ENCODE data around the gene ZFHX2.

The ZFHX2 gene

DNA sequence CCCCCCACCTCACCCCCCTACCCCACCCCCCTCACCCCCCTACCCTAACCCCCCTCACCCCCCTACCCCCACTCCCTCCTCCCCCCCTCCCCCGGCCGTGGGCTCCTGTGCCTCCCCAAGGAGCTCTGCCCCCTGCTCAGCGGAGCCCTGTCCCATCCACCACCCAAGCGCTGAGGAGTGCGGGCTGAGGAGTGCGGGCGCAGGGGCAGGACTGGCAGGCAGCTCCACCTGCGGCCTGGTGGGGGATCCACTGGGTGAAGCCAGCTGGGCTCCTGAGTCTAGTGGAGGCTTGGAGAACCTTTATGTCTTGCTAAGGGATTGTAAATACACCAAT is 29.4 kb upstream of the ZFHX2 start:
- Histone ChIP-seq H3K36me3 (ENCODE audit: low read depth) (no peaks in the 10 kb centered on the region), H3K27ac (ENCODE audit: poor library complexity, severe bottlenecking) (no peak overlapping the region), H3K9me3 (ENCODE audit: severe bottlenecking) (no peaks in the 10 kb centered on the region), H3K4me3 (ENCODE audit: severe bottlenecking) (no peak overlapping the region), H3K27me3 (ENCODE audit: insufficient read depth, poor library complexity, severe bottlenecking) (peaks cover 45% of the 10 kb centered on the region), H3K4me1 (ENCODE audit: insufficient read depth, poor library complexity, severe bottlenecking) (no peaks in the 10 kb centered on the region)
- TF ChIP-seq, protein P1, sequence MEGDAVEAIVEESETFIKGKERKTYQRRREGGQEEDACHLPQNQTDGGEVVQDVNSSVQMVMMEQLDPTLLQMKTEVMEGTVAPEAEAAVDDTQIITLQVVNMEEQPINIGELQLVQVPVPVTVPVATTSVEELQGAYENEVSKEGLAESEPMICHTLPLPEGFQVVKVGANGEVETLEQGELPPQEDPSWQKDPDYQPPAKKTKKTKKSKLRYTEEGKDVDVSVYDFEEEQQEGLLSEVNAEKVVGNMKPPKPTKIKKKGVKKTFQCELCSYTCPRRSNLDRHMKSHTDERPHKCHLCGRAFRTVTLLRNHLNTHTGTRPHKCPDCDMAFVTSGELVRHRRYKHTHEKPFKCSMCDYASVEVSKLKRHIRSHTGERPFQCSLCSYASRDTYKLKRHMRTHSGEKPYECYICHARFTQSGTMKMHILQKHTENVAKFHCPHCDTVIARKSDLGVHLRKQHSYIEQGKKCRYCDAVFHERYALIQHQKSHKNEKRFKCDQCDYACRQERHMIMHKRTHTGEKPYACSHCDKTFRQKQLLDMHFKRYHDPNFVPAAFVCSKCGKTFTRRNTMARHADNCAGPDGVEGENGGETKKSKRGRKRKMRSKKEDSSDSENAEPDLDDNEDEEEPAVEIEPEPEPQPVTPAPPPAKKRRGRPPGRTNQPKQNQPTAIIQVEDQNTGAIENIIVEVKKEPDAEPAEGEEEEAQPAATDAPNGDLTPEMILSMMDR (IDR thresholded peaks at IDR 0.05; ENCODE audit: poor library complexity, severe bottlenecking): no peak
- DNase-seq (ENCODE audit: low spot score): no peak
- no peak for ATAC-seq (ENCODE audit: low read depth)

DNA sequence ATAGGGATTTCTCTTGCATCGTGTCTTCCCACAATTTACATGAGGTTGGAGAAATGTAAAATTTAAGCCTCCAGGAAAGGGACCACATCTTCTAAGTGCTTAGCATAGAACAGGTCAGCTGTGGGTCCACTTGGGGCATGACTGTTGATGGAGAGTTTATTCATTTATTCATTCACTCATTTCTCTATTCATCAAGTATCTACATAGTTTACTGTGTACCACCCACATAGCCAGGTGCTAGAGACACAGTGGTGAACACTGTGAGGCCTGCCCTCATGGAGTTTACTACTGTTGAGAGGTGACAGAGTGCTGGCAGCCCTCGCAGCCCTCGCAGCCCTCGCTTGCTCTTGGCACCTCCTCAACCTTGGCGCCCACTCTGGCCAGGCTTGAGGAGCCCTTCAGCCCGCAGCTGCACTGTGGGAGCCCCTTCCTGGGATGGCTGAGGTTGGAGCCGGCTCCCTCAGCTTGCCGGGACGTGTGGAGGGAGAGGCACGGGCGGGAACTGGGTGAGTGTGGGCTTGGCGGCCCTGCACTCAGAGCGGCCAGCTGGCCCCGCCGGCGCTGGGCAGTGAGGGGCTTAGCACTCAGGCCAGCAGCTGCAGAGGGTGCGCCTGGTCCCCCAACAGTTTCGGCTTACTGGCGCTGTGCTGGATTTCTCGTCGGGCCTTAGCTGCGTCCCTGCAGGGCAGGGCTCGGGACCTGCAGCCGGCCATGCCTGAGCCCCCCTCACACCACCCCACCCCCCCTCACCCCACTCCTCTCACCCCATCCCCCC is 28.8 kb upstream of the ZFHX2 start:
- no peak overlapping the region for H3K27ac ChIP-seq (ENCODE audit: poor library complexity, severe bottlenecking)
- ATAC-seq (ENCODE audit: low read depth): no peak
- DNase-seq (ENCODE audit: low spot score): no peak
- H3K4me3 ChIP-seq (ENCODE audit: severe bottlenecking): no peak overlapping the region
- H3K4me1 ChIP-seq (ENCODE audit: insufficient read depth, poor library complexity, severe bottlenecking): no peaks in the 10 kb centered on the region
- TF ChIP-seq, protein P1 (IDR thresholded peaks at IDR 0.05; ENCODE audit: poor library complexity, severe bottlenecking): no peak
- H3K27me3 ChIP-seq (ENCODE audit: insufficient read depth, poor library complexity, severe bottlenecking): peaks cover 51% of the 10 kb centered on the region
- H3K9me3 ChIP-seq (ENCODE audit: severe bottlenecking): no peaks in the 10 kb centered on the region
- no peaks in the 10 kb centered on the region for H3K36me3 ChIP-seq (ENCODE audit: low read depth)

DNA sequence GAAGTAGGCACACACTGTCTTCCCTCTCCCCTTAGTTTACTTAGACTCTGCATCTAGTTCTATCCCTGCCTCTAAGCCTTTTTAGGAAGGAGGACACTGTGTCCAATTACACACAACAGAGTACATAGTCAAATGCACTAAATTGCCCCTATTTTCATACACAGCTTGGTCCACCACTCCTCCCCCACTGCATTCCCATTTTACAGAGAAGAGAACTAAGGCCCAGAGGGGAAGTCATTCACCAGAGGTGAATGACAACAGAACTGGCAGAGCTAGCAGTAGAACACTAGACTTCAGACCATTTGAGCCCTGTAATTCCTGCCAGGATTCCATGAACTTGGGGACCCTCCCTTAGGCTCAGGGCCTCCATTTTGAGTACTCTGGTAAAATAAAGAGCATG is 28.2 kb upstream of the ZFHX2 start:
- H3K4me3 ChIP-seq (ENCODE audit: severe bottlenecking): no peak overlapping the region
- TF ChIP-seq, protein P1 (IDR thresholded peaks at IDR 0.05; ENCODE audit: poor library complexity, severe bottlenecking): no peak
- DNase-seq (ENCODE audit: low spot score) (no peak), ATAC-seq (ENCODE audit: low read depth) (no peak)
- H3K27me3 ChIP-seq (ENCODE audit: insufficient read depth, poor library complexity, severe bottlenecking): peaks cover 54% of the 10 kb centered on the region
- H3K9me3 ChIP-seq (ENCODE audit: severe bottlenecking): no peaks in the 10 kb centered on the region
- no peak overlapping the region for H3K27ac ChIP-seq (ENCODE audit: poor library complexity, severe bottlenecking)
- no peaks in the 10 kb centered on the region for H3K4me1 ChIP-seq (ENCODE audit: insufficient read depth, poor library complexity, severe bottlenecking)
- no peaks in the 10 kb centered on the region for H3K36me3 ChIP-seq (ENCODE audit: low read depth)

DNA sequence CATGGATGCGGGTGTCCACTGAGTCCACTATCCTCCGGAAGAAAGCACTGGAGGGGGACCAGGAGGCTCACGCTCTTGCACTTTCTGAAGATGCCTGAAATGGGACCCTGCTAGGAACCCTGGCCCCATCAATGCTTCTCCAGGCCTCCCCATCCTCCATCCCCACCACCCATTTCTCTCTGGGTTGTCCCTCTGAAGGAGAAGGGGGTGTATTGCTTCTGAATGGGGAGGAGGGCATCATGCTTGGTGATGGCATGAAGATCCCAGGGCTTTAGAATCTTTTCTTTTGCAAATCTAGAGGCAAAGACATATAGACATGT is 27.7 kb upstream of the ZFHX2 start:
- H3K9me3 ChIP-seq (ENCODE audit: severe bottlenecking): no peaks in the 10 kb centered on the region
- no peaks in the 10 kb centered on the region for H3K36me3 ChIP-seq (ENCODE audit: low read depth)
- TF ChIP-seq, protein P1 (IDR thresholded peaks at IDR 0.05; ENCODE audit: poor library complexity, severe bottlenecking): no peak
- H3K4me3 ChIP-seq (ENCODE audit: severe bottlenecking): no peak overlapping the region
- no peaks in the 10 kb centered on the region for H3K4me1 ChIP-seq (ENCODE audit: insufficient read depth, poor library complexity, severe bottlenecking)
- H3K27ac ChIP-seq (ENCODE audit: poor library complexity, severe bottlenecking): no peak overlapping the region
- H3K27me3 ChIP-seq (ENCODE audit: insufficient read depth, poor library complexity, severe bottlenecking): peaks cover 59% of the 10 kb centered on the region
- DNase-seq (ENCODE audit: low spot score) (no peak), ATAC-seq (ENCODE audit: low read depth) (no peak)

DNA sequence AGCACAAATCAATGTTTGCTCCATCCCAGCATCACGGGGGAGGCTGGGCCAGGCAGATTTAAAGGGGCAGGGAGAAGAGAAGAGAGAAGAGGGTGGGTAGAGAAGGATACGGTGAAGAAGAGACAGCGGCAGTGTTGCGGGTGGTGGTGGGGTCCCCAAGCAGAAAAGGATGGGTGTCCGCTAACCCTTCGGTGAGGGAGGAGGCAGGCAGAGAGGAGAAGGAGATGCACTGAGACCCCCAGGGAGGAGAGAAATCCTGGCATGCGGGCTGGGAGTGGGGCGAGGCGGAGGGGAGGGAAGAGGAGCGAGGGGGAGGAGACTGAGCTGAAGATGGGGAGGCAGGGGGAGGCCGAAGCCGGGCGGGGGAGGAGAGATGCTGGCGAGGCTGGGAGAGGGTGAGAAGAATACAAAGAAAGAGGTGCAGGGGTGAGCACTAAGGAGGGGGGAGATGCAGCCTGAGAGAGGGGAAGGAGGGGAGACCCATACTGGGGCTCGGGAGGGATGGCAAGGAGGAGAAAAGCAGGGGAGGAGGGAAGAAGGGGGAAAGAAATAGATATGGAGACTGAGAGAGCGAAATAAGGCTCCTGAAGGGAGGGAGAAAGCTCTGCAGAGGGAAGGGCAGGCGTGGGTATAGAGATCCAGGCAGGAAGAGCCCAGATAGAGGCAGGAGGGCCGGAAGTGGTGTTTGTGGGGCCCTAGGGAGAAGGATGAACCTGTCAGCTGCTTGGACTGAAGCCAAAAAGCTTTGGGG is 27.2 kb upstream of the ZFHX2 start, which contains the start of gene JPH4:
Gene JPH4 (minus strand): TSS at position 231 of the 751 bp plus-strand sequence. CDS start 1,337 bp downstream, outside the sequence.
- H3K4me1 ChIP-seq (ENCODE audit: insufficient read depth, poor library complexity, severe bottlenecking): no peaks in the 10 kb centered on the region
- no peak within 1 kb of the TSS for H3K4me3 ChIP-seq (ENCODE audit: severe bottlenecking)

More for the DNA sequence above, 27.2 kb upstream of the ZFHX2 start, which contains the start of gene JPH4:
- Histone ChIP-seq H3K9me3 (ENCODE audit: severe bottlenecking) (no peaks in the 10 kb centered on the region), H3K27ac (ENCODE audit: poor library complexity, severe bottlenecking) (no peak within 1 kb of the TSS), H3K36me3 (ENCODE audit: low read depth) (no peaks in the 10 kb centered on the region), H3K27me3 (ENCODE audit: insufficient read depth, poor library complexity, severe bottlenecking) (peaks cover 59% of the 10 kb centered on the region)
- TF ChIP-seq, protein P1 (IDR thresholded peaks at IDR 0.05; ENCODE audit: poor library complexity, severe bottlenecking): no peak
- DNase-seq (ENCODE audit: low spot score) (no peak), ATAC-seq (ENCODE audit: low read depth) (0 out of 3 replicates have a peak, but pooled peaks have one; percentile 18)
